ENCODE data around the gene MBLAC1.

Gene MBLAC1, protein sequence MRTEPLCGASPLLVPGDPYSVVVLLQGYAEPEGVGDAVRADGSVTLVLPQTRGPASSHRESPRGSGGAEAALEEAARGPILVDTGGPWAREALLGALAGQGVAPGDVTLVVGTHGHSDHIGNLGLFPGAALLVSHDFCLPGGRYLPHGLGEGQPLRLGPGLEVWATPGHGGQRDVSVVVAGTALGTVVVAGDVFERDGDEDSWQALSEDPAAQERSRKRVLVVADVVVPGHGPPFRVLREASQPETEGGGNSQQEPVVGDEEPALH

GRCh38 chr7:100126931-100127865, at the start of gene MBLAC1:
TSS of gene MBLAC1 (plus strand) at chr7:100126967. CDS start at chr7:100127396, 429 bp downstream.
- TF ChIP-seq, protein P1, sequence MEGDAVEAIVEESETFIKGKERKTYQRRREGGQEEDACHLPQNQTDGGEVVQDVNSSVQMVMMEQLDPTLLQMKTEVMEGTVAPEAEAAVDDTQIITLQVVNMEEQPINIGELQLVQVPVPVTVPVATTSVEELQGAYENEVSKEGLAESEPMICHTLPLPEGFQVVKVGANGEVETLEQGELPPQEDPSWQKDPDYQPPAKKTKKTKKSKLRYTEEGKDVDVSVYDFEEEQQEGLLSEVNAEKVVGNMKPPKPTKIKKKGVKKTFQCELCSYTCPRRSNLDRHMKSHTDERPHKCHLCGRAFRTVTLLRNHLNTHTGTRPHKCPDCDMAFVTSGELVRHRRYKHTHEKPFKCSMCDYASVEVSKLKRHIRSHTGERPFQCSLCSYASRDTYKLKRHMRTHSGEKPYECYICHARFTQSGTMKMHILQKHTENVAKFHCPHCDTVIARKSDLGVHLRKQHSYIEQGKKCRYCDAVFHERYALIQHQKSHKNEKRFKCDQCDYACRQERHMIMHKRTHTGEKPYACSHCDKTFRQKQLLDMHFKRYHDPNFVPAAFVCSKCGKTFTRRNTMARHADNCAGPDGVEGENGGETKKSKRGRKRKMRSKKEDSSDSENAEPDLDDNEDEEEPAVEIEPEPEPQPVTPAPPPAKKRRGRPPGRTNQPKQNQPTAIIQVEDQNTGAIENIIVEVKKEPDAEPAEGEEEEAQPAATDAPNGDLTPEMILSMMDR (IDR thresholded peaks at IDR 0.05): peak in 1 of 2 experiments; percentile 2
- Histone ChIP-seq H3K27me3 (no peaks in the 10 kb centered on the region), H3K36me3 (peaks cover 0 to 25% (median 4%) of the 10 kb centered on the region in 3 donors), H3K4me3 (peak within 1 kb of the TSS; percentile 68 to 88), H3K4me1 (peaks cover 0 to 34% (median 15%) of the 10 kb centered on the region in 4 donors), H3K27ac (peak within 1 kb of the TSS; percentile 82 to 87), H3K9me3 (no peaks in the 10 kb centered on the region)
- intact Hi-C loops (cut with DNase I; ENCODE audit: low total_unique reads): loop anchor here (2.0 kb wide), 1 partner anchor 26 kb away; the partner anchor contains the start of genes AP4M1 and MCM7
- DNase-seq: peak; percentile 86 to 93

GRCh38 chr7:100077205-100077604, 49.6 kb upstream of the MBLAC1 start:
- Histone ChIP-seq H3K27ac (no peak overlapping the region), H3K4me3 (no peak overlapping the region), H3K36me3 (peaks cover 52 to 72% (median 60%) of the 10 kb centered on the region in 3 donors), H3K4me1 (peaks cover 5 to 33% (median 21%) of the 10 kb centered on the region in 4 donors), H3K9me3 (peaks cover 0 to under 1% (median 0%) of the 10 kb centered on the region in 3 donors), H3K27me3 (no peaks in the 10 kb centered on the region)
- intact Hi-C loops (cut with DNase I; ENCODE audit: low total_unique reads): no loop called here
- TF ChIP-seq, protein P1 (IDR thresholded peaks at IDR 0.05): no peak
- no peak for DNase-seq

DNA sequence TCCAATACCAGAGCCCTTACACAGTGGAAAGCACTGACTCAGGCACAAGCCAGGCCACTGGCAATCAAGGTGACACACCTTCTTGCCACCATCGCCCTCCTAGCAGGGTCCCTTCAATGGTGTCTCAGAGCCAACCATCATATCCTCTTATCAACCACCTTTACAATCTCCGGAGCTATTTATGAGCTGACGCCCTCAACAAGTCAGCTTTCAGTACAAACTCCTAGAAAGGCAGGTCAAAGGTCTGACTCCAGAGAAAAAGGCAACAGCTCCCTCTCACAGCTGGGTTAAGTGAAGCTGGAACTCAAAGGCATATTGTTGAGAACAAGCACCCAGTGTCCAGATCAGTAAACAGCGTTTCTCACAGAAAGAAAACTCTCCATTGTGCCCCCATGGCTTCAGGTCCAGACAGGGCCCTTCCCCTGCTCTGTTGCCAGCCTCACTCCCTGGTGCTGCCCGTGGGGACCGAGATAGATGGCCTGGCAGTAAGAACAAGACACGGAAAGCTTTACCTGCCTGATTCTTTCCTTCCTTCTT, 47.7 kb upstream of the MBLAC1 start:
- Histone ChIP-seq H3K36me3 (peaks cover 33 to 53% (median 41%) of the 10 kb centered on the region in 3 donors), H3K4me3 (no peak overlapping the region), H3K4me1 (peaks cover 5 to 40% (median 25%) of the 10 kb centered on the region in 4 donors), H3K27me3 (no peaks in the 10 kb centered on the region), H3K9me3 (no peaks in the 10 kb centered on the region), H3K27ac (no peak overlapping the region)
- DNase-seq: no peak
- intact Hi-C loops (cut with DNase I; ENCODE audit: low total_unique reads): no loop called here
- TF ChIP-seq, protein P1 (IDR thresholded peaks at IDR 0.05): no peak

DNA sequence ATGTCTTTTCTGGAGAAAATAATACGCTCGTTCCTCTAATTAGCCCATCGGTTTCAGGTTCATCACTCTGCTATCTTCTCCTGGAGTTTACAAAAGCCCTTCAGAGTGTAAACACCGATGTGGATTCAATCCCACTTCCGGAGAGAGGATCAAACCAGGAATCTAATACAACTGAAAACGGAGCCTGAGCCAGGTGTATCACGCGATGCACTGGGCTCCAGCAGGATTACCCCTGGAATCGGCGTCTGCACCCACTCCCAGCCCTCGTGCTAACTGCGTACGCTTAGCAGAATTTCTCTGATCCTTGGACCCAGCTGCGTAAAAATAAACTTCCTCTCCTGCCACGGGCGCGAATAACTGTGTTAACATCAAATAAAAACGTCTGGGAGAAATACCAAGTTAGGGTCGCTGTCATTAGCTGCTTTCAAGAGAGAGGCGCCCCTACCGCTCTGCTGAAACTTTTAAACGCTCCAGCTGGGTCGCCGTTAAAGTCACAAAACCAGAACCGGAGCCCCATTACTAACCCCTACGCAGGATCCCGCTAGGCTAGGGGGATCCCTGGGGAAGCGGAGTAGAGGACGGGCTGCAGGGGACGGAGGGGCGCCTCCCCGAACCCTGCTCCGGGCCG, 45.7 kb upstream of the MBLAC1 start:
- TF ChIP-seq, protein P1 (IDR thresholded peaks at IDR 0.05): no peak

More for the DNA sequence above, 45.7 kb upstream of the MBLAC1 start:
- H3K9me3 ChIP-seq: no peaks in the 10 kb centered on the region
- DNase-seq: no peak
- H3K4me3 ChIP-seq: peak overlapping the region; percentile 95 to 98
- H3K36me3 ChIP-seq: peaks cover 13 to 34% (median 22%) of the 10 kb centered on the region in 3 donors
- H3K4me1 ChIP-seq: peaks cover 5 to 40% (median 25%) of the 10 kb centered on the region in 4 donors
- H3K27ac ChIP-seq: peak overlapping the region; percentile 82 to 88
- no peaks in the 10 kb centered on the region for H3K27me3 ChIP-seq
- intact Hi-C loops (cut with DNase I; ENCODE audit: low total_unique reads): loop anchor here (5.0 to 10.0 kb wide), 2 partner anchors 34 to 66 kb away; partner anchors contain the start of genes ZKSCAN1 and ZSCAN21
